ENCODE data around the gene SPSB3. TPM values are rescaled to one million over a fixed set of nuclear protein-coding genes. Genes with fewer than 3 reads are reported as not detected.

Gene SPSB3
- total RNA-seq, 1 donor from 2014 or later = 52.9 TPM

DNA sequence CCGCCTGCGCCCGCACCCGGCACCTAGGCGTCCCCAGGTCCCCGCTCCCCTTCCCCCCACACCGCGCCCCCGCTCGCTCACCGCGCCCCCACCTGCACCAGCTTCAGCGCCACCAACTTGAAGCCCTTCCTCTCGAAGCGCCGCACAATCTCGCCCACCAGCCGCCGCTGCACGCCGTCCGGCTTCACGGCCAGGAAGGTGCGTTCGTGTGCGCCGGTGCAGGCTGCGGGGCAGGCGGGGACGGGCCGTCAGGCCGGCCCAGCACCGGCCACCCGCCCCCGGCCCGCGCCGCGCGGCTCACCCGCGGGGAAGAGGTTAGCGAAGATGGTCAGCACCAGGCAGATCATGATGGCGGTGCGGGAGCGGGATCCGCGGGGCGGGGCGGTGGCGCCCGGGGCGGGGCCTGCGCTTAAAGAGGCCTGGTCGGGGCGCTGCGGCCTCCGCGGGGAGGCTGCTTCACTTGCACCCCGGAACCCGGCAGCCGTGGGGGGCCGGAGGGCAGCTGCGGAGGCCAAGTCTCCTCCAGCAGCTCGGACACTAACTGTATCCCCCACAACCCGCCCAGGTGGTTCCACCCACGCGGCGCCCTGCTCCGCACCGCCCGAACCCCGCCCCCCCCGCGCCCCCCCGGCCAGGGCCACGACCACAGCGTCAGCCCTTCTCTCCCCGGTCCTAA lies 11.0 kb downstream of the SPSB3 start, which contains the start of gene NME3:
NME3 (minus strand) TSS at position 356 of the 676 bp plus-strand sequence; CDS start at position 347, 9 bp downstream.
- TF ChIP-seq, protein P1, sequence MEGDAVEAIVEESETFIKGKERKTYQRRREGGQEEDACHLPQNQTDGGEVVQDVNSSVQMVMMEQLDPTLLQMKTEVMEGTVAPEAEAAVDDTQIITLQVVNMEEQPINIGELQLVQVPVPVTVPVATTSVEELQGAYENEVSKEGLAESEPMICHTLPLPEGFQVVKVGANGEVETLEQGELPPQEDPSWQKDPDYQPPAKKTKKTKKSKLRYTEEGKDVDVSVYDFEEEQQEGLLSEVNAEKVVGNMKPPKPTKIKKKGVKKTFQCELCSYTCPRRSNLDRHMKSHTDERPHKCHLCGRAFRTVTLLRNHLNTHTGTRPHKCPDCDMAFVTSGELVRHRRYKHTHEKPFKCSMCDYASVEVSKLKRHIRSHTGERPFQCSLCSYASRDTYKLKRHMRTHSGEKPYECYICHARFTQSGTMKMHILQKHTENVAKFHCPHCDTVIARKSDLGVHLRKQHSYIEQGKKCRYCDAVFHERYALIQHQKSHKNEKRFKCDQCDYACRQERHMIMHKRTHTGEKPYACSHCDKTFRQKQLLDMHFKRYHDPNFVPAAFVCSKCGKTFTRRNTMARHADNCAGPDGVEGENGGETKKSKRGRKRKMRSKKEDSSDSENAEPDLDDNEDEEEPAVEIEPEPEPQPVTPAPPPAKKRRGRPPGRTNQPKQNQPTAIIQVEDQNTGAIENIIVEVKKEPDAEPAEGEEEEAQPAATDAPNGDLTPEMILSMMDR (IDR thresholded peaks at IDR 0.05; ENCODE audit: unreplicated experiment) = no peak
- peaks cover 15% of the 10 kb centered on the region for H3K27me3 Mint-ChIP-seq (ENCODE audit: unreplicated experiment)
- no peaks in the 10 kb centered on the region for H3K9me3 Mint-ChIP-seq (ENCODE audit: unreplicated experiment)
- peak within 1 kb of the TSS; percentile 97 for H3K4me3 Mint-ChIP-seq (ENCODE audit: unreplicated experiment)
- H3K27ac Mint-ChIP-seq (ENCODE audit: unreplicated experiment) = peak within 1 kb of the TSS; percentile 90
- peak; percentile 64 for DNase-seq (ENCODE audit: low spot score)
- H3K4me1 Mint-ChIP-seq (ENCODE audit: unreplicated experiment) = peaks cover 10% of the 10 kb centered on the region
- peaks cover 5% of the 10 kb centered on the region for H3K36me3 Mint-ChIP-seq (ENCODE audit: low read depth, unreplicated experiment)

- H3K27me3 Mint-ChIP-seq (ENCODE audit: unreplicated experiment) = peaks cover 15% of the 10 kb centered on the region
- TF ChIP-seq, protein P1 (IDR thresholded peaks at IDR 0.05; ENCODE audit: unreplicated experiment) = no peak
- H3K36me3 Mint-ChIP-seq (ENCODE audit: low read depth, unreplicated experiment) = peaks cover 5% of the 10 kb centered on the region
- no peaks in the 10 kb centered on the region for H3K9me3 Mint-ChIP-seq (ENCODE audit: unreplicated experiment)
- DNase-seq (ENCODE audit: low spot score) = no peak
- no peak overlapping the region for H3K27ac Mint-ChIP-seq (ENCODE audit: unreplicated experiment)
- peak overlapping the region; percentile 92 for H3K4me3 Mint-ChIP-seq (ENCODE audit: unreplicated experiment)
- peaks cover 10% of the 10 kb centered on the region for H3K4me1 Mint-ChIP-seq (ENCODE audit: unreplicated experiment)
These were observed 11.8 kb downstream of the SPSB3 start for GRCh38 chr16:1770328-1771187.

GRCh38 chr16:1769402-1770300 lies 12.7 kb downstream of the SPSB3 start:
- H3K9me3 Mint-ChIP-seq (ENCODE audit: unreplicated experiment) = no peaks in the 10 kb centered on the region
- TF ChIP-seq, protein P1 (IDR thresholded peaks at IDR 0.05; ENCODE audit: unreplicated experiment) = no peak
- peaks cover 10% of the 10 kb centered on the region for H3K4me1 Mint-ChIP-seq (ENCODE audit: unreplicated experiment)
- H3K4me3 Mint-ChIP-seq (ENCODE audit: unreplicated experiment) = peak overlapping the region; percentile 37
- H3K27me3 Mint-ChIP-seq (ENCODE audit: unreplicated experiment) = peaks cover 15% of the 10 kb centered on the region
- peaks cover 7% of the 10 kb centered on the region for H3K36me3 Mint-ChIP-seq (ENCODE audit: low read depth, unreplicated experiment)
- H3K27ac Mint-ChIP-seq (ENCODE audit: unreplicated experiment) = no peak overlapping the region
- no peak for DNase-seq (ENCODE audit: low spot score)

DNA sequence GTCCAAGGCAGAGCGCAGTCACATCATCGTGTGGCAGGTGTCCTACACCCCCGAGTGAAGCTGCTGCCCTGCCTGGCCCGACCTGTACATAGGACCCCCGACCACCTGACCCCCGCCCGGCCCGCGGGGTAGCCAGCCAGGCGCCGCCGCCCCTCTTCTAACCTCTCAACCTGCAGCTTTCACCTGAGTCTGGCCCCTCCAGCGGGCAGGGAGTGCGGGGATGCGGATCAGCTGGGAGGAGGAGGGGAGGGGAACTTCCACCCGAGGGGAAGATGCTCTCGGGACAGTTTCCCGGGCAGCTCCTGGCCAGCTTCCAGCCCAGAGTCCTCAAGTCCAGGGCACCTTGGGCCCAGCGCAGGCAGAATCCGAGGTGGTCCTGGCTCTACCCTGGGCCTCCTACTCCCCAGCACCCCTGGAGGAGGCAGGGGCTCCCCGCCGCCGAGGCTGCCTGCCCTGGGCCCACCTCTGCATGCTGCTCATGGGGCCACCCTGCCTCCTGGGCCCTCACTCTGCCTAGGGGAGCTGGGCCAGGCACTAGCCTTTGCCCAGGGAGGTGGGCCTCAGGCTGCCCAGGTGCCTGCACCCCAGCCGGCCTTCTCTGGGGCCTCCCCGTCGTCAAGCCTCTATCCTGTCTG lies 13.5 kb downstream of the SPSB3 start:
- H3K27me3 Mint-ChIP-seq (ENCODE audit: unreplicated experiment) = peaks cover 15% of the 10 kb centered on the region
- peaks cover 9% of the 10 kb centered on the region for H3K4me1 Mint-ChIP-seq (ENCODE audit: unreplicated experiment)
- no peaks in the 10 kb centered on the region for H3K9me3 Mint-ChIP-seq (ENCODE audit: unreplicated experiment)
- DNase-seq (ENCODE audit: low spot score) = no peak
- H3K4me3 Mint-ChIP-seq (ENCODE audit: unreplicated experiment) = no peak overlapping the region
- TF ChIP-seq, protein P1 (IDR thresholded peaks at IDR 0.05; ENCODE audit: unreplicated experiment) = no peak
- peaks cover 7% of the 10 kb centered on the region for H3K36me3 Mint-ChIP-seq (ENCODE audit: low read depth, unreplicated experiment)
- no peak overlapping the region for H3K27ac Mint-ChIP-seq (ENCODE audit: unreplicated experiment)

Data from endothelial cell (in vitro differentiated cells).